ENCODE results near the gene GSS.

DNA sequence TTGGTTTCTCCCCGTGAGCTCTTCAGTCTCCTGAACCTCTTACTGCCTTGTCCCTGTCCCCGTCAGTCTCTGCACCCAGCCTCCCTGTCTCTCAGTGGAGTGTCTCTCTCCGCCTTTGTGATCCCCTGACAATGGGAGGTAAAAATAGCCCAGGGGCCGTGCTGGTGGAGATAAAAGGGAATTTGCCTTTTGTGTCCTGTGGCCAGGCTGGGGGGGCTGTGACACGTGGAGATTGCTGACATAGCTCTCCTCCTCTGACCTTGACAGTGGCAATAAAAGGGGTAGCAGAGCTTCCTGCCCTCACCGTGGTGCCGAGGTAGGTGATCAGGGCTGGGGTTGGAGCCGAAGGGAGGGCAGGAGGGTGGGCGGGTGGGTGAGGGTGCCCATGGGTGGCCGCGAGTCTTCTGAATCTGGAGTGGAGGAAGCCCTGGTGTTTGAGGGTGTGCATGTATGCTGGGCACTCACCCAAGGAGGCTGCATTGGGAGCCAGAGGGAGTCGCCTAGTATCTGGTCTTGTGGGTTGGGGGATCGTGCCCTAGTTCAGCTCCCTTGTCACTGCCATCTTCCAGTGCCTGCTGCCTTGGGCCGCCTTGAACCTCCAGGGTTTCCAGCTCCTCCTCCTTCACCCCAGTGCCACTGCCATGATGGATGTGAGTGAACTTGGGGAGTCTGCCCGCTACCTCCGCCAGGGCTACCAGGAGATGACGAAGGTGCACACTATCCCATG is 21.9 kb upstream of the GSS start:
- no peak for TF ChIP-seq RAD21 (IDR thresholded peaks at IDR 0.05)
- TF ChIP-seq, protein P1, sequence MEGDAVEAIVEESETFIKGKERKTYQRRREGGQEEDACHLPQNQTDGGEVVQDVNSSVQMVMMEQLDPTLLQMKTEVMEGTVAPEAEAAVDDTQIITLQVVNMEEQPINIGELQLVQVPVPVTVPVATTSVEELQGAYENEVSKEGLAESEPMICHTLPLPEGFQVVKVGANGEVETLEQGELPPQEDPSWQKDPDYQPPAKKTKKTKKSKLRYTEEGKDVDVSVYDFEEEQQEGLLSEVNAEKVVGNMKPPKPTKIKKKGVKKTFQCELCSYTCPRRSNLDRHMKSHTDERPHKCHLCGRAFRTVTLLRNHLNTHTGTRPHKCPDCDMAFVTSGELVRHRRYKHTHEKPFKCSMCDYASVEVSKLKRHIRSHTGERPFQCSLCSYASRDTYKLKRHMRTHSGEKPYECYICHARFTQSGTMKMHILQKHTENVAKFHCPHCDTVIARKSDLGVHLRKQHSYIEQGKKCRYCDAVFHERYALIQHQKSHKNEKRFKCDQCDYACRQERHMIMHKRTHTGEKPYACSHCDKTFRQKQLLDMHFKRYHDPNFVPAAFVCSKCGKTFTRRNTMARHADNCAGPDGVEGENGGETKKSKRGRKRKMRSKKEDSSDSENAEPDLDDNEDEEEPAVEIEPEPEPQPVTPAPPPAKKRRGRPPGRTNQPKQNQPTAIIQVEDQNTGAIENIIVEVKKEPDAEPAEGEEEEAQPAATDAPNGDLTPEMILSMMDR (IDR thresholded peaks at IDR 0.05; ENCODE audit: low read depth, low read length, missing input control): no peak
- TF ChIP-seq, protein P2, sequence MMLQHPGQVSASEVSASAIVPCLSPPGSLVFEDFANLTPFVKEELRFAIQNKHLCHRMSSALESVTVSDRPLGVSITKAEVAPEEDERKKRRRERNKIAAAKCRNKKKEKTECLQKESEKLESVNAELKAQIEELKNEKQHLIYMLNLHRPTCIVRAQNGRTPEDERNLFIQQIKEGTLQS (IDR thresholded peaks at IDR 0.05): no peak
